NT2/D1 (cell line): Measurements from ENCODE around the gene SH2D5.
"Not testable (repeated sequence)": the region's sequence is repeated elsewhere in the genome, so short reads cannot be mapped to it uniquely, and the experiment has no call there.

Source experiments
- DNase-seq: peaks from one replicate; pipeline ENCODE4 v3.0.0-alpha.2; 2011; ENCODE audit warnings: low read depth, low spot score
- H3K27me3 ChIP-seq: 2 replicates; pipeline ENCODE4 v1.6.0; 2011; ENCODE audit warnings: mild to moderate bottlenecking; ENCODE audit not compliant: insufficient read length, insufficient read depth
- H3K36me3 ChIP-seq: 2 replicates; pipeline ENCODE4 v1.6.1; 2011; ENCODE audit warnings: mild to moderate bottlenecking, low read length, mixed read lengths; ENCODE audit not compliant: insufficient read depth, insufficient read length
- H3K4me1 ChIP-seq: 2 replicates; pipeline ENCODE4 v1.5.1; 2011; ENCODE audit not compliant: insufficient read depth, insufficient read length
- H3K4me3 ChIP-seq: 2 replicates; pipeline ENCODE4 v1.5.1; 2011; ENCODE audit warnings: low read depth; ENCODE audit not compliant: insufficient read length
- H3K9ac ChIP-seq: 2 replicates; pipeline ENCODE4 v1.6.0; 2011; ENCODE audit warnings: low read depth; ENCODE audit not compliant: insufficient read length
- H3K9me3 ChIP-seq: 2 replicates; pipeline ENCODE4 v1.5.1; 2011; ENCODE audit warnings: mild to moderate bottlenecking, low read length; ENCODE audit not compliant: insufficient read depth
- SUZ12 ChIP-seq: IDR thresholded peaks from 2 replicates; pipeline ENCODE4 v1.6.1; 2011; ENCODE audit not compliant: insufficient read length, insufficient read depth; ENCODE audit errors: extremely low read depth
- YY1 ChIP-seq: IDR thresholded peaks from 2 replicates; pipeline ENCODE4 v1.6.1; 2011; ENCODE audit not compliant: insufficient read length, insufficient read depth
- ZNF274 ChIP-seq: IDR thresholded peaks from 2 replicates; pipeline ENCODE4 v1.6.1; 2011; ENCODE audit warnings: mild to moderate bottlenecking, low read depth, low read length

The SH2D5 gene

GRCh38 chr1:20723537-20724363, 8.8 kb downstream of the SH2D5 start:
- no peaks in the 10 kb centered on the region for H3K9me3 ChIP-seq
- no peak for TF ChIP-seq YY1
- no peak for TF ChIP-seq SUZ12
- no peak for TF ChIP-seq ZNF274
- H3K27me3 ChIP-seq, result peaks cover 8% of the 10 kb centered on the region
- peaks cover 19% of the 10 kb centered on the region for H3K4me1 ChIP-seq
- DNase-seq, result no peak
- H3K36me3 ChIP-seq, result no peaks in the 10 kb centered on the region
- no peak overlapping the region for H3K9ac ChIP-seq
- H3K4me3 ChIP-seq, result no peak overlapping the region

- H3K36me3 ChIP-seq, result no peaks in the 10 kb centered on the region
- H3K4me1 ChIP-seq, result peaks cover 17% of the 10 kb centered on the region
- H3K9ac ChIP-seq, result no peak overlapping the region
- H3K4me3 ChIP-seq, result no peak overlapping the region
- H3K9me3 ChIP-seq, result no peaks in the 10 kb centered on the region
- DNase-seq, result no peak
- TF ChIP-seq ZNF274 (no peak), SUZ12 (no peak), YY1 (no peak)
- peaks cover 12% of the 10 kb centered on the region for H3K27me3 ChIP-seq
Observed at GRCh38 chr1:20723159-20723536, 9.4 kb downstream of the SH2D5 start.

GRCh38 chr1:20721117-20722061, 11.1 kb downstream of the SH2D5 start:
- DNase-seq, result no peak
- Histone ChIP-seq H3K36me3 (no peaks in the 10 kb centered on the region), H3K9me3 (no peaks in the 10 kb centered on the region), H3K4me1 (peaks cover 10% of the 10 kb centered on the region), H3K4me3 (no peak overlapping the region), H3K27me3 (peaks cover 13% of the 10 kb centered on the region), H3K9ac (no peak overlapping the region)
- TF ChIP-seq ZNF274, result no peak
- no peak for TF ChIP-seq YY1
- no peak for TF ChIP-seq SUZ12

- no peaks in the 10 kb centered on the region for H3K36me3 ChIP-seq
- H3K9ac ChIP-seq, result no peak overlapping the region
- no peak overlapping the region for H3K4me3 ChIP-seq
- DNase-seq, result no peak
- peaks cover 13% of the 10 kb centered on the region for H3K27me3 ChIP-seq
- H3K4me1 ChIP-seq, result peaks cover 8% of the 10 kb centered on the region
- no peaks in the 10 kb centered on the region for H3K9me3 ChIP-seq
- TF ChIP-seq SUZ12 (no peak), ZNF274 (no peak), YY1 (no peak)
Observed at GRCh38 chr1:20720631-20721091, 11.8 kb downstream of the SH2D5 start.

- no peak for DNase-seq
- TF ChIP-seq SUZ12 (no peak), ZNF274 (no peak), YY1 (no peak)
- H3K4me1 ChIP-seq, result peaks cover 5% of the 10 kb centered on the region
Observed at GRCh38 chr1:20719871-20720620, 12.5 kb downstream of the SH2D5 start.

GRCh38 chr1:20719261-20719660, 13.2 kb downstream of the SH2D5 start:
- H3K4me1 ChIP-seq, result peaks cover 5% of the 10 kb centered on the region
- H3K36me3 ChIP-seq, result no peaks in the 10 kb centered on the region
- peaks cover 13% of the 10 kb centered on the region for H3K27me3 ChIP-seq
- H3K9ac ChIP-seq, result no peak overlapping the region
- no peak for DNase-seq
- TF ChIP-seq SUZ12, result no peak
- TF ChIP-seq YY1, result no peak
- TF ChIP-seq ZNF274, result no peak
- H3K9me3 ChIP-seq, result no peaks in the 10 kb centered on the region
- no peak overlapping the region for H3K4me3 ChIP-seq

More at GRCh38 chr1:20719871-20720620, 12.5 kb downstream of the SH2D5 start:
- H3K4me3 ChIP-seq, result no peak overlapping the region
- H3K9ac ChIP-seq, result no peak overlapping the region
- H3K27me3 ChIP-seq, result peaks cover 13% of the 10 kb centered on the region
- H3K36me3 ChIP-seq, result no peaks in the 10 kb centered on the region
- no peaks in the 10 kb centered on the region for H3K9me3 ChIP-seq

- H3K4me3 ChIP-seq, result peak overlapping the region; percentile 43
Observed at GRCh38 chr1:20718343-20718882, 14.1 kb downstream of the SH2D5 start.

More at GRCh38 chr1:20718343-20718882, 14.1 kb downstream of the SH2D5 start:
- Histone ChIP-seq H3K9ac (peak overlapping the region; percentile 50), H3K27me3 (peaks cover 13% of the 10 kb centered on the region)
- not testable (repeated sequence) for H3K4me1 ChIP-seq, H3K9me3 ChIP-seq, DNase-seq, H3K36me3 ChIP-seq
